G401.6 (cell line): Measurements from ENCODE around the gene NRF1.
A peak's percentile ranks its signal among the peaks of the same experiment; 100 is the strongest.
"Not testable (repeated sequence)": the region's sequence is repeated elsewhere in the genome, so short reads cannot be mapped to it uniquely, and the experiment has no call there.

Source experiments
- FAIRE-seq: peaks from 2 replicates; lab custom pipeline; 2012; peaks lifted over from hg19 to GRCh38; lab: Jason Lieb, UNC

NRF1 gene

DNA sequence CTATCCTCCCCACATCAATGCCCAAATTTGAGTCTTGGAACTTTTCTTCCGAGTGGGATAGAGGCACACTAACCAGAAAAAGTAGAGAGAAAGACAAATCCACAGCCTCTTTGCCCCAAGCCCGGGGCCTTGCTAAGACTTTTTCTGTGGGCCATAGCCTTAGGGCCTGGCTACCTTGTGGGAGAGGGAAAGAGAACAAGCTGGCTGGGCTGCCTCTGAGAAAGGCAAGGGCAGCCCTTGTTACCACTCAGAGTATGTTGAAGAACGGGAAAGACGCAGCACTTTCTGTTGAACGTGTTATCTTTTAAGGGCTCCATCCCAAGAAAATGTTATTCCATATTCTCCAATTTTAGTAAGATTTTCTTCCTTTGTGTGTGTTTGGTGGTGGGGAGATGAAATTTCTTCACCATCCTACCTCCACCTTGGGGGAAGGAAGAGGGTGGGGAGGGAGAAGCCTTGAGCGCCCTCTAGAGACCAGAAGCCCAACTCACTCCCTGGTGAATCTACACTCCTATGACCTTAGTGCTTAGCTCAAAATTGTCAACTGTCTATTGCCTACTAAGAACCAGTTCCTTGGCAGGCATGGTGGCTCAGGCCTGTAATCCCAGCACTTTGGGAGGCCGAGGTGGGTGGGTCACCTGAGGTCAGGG, 3.9 kb upstream of the NRF1 start:
- FAIRE-seq: no peak

DNA sequence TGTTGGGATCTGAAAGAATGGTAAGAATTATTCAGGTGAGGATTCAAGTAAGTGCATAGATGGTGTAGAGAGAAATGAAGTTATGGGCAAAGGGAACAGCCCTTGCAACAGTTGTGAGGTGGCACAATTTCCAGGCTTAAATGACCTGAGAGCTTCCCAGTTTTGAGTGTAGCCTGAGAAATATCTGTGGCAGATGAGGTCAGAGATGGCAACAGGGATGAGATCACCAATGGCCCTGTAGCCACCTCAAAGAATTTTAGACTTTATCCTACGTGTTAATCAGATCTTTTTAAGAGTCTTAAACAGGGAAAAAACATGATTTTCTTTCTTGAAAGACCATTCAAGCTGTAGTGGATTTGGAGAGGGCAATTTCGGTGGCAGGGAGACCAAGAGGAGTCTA, 1.9 kb upstream of the NRF1 start:
- FAIRE-seq: no peak

- FAIRE-seq: no peak
These were observed 743 bp upstream of the NRF1 start for GRCh38 chr7:129610709-129611245.

DNA sequence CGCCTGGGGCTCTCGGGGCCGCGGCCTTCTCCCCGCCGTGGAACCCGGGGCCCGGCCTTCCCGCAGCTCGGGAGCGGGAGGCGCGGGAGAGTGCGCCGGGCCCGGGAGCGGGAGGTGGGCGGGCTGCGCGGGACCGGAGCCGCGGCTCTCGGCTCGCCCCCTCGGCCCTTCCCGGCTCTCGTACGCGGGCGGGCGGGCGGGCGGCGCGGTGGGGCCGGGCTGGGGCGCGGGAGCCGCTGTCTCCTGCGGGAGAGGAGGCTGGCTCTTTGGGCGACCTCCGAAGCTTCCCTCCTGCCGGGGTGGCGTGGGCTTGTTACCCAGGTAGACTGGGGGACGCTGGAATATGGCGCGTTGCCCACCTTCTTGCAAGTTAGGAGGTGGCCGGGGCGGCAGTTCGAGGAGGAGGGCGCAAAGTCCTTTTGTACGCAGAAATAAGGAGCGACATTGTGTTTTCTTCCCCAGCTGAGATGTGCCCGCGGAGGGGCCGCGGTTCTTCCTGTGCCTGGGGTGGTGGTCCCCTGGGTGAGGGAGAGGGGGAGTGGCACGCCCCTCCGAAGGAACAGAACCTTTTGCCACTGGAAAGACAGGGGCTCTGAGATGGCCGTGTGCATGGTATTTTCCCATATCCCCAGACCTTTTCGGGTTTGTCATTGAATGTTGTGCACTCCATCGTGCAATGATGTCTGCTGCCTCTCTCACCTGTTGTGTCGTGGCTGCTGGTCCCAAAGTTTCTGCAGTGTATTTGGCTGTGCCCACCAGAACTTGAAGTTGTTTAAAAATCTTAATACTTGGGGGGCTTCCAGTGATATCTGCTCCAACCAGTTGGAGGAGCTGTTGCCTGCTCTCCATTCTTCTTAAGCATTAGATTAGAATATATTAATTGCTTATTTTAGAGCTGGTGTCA, 844 bp downstream of the NRF1 start:
- FAIRE-seq: no peak

DNA sequence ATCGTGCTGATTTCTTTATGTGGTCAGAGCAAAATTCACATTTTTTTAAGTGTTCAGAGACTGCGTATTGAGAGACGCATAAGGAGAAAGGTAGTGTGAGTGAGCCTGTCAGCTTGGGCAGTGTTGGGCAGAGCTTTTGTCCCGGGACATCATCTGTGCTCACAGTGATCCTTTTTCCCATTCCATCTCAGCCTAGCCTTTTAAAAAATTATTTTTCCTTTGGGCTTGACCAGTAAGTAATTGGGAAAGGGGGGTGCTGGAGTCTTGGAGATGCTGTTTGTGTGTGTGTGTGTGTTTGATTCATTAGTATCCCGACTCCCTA, 1.5 kb downstream of the NRF1 start:
- FAIRE-seq: no peak

DNA sequence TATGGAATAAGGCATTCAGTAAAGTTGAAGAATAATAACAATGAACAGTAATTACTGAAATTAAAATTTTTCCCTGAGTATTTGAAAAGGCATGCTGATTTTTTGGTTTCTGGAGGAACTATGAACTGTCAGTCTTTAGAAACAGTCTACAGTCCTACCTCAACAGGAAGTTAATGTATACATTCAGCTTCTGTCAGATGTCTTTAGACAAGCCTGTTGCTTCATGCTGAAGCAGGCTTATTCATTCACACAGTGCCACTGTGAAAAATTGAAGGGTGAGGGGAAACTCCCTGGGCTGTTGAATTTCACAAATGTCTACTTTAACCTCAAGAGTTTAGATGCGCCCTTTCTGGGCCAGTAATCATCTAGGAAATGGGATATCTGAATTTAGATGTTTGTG, 3.5 kb downstream of the NRF1 start:
- FAIRE-seq: no peak

DNA sequence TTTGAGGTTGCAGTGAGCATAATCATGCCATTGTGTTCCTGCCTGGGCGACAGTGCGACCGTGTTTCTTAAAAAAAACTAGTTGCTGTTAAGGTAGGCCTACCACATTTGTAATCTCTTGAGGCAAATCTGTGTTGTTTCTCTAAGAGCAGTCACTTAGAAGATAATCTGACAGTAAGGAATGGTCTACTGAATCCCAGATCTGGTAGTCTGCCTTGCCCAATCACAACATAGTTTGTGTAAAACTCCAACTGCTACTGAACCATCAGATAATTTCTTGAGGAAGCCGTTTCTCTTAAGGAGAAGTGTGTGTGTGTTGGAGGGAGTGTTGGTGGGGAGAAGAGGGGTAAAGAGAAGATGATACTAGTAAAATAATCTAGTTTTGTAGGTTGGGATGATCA, 5.0 kb downstream of the NRF1 start:
- no peak for FAIRE-seq

GRCh38 chr7:129617178-129617577, 5.7 kb downstream of the NRF1 start:
- no peak for FAIRE-seq

- no peak for FAIRE-seq
These were observed 6.1 kb downstream of the NRF1 start for GRCh38 chr7:129617652-129618051.

- no peak for FAIRE-seq
These were observed 15.4 kb downstream of the NRF1 start for GRCh38 chr7:129626896-129627295.

- FAIRE-seq: peak; percentile 34
These were observed 18.8 kb downstream of the NRF1 start for GRCh38 chr7:129630341-129630740.

- no peak for FAIRE-seq
These were observed 23.0 kb downstream of the NRF1 start for GRCh38 chr7:129634361-129635034.

DNA sequence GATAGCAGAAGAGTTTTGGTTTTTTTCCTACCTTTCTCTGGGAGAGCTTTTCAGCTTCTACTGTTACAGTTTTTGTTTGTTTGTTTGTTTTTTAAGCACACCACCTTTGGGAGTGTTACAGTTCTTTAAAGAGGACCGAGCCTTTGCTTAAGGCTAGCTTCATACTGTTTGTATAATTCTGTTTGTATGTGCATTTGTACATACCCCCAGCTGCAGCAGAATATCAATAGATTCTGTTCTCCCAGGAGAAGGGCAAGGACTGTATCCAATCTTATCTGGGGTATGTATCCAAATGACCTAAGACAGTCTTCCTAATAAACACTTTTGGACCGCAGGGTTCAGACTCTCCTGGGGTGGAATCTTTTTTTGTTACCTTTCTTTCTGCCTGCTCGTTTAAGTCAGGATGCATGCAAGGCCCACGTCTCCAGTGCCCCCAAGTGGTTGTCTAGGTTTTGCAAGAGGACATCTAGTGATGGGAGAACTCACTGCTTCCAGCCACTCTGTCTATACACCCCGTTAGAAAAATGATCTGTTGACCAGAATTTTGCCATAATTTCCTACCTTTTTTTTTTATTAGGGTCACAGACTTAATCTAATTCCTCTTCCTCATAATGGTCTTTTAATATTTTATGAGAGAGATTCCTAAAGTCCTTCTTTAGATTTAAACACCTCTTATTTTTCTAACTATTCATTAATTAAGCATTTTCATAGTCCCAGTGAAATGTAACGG, 23.9 kb downstream of the NRF1 start:
- FAIRE-seq: peak; percentile 57

GRCh38 chr7:129636030-129636550, 24.6 kb downstream of the NRF1 start:
- FAIRE-seq: not testable (repeated sequence)

GRCh38 chr7:129636641-129637040, 25.1 kb downstream of the NRF1 start:
- FAIRE-seq: no peak

DNA sequence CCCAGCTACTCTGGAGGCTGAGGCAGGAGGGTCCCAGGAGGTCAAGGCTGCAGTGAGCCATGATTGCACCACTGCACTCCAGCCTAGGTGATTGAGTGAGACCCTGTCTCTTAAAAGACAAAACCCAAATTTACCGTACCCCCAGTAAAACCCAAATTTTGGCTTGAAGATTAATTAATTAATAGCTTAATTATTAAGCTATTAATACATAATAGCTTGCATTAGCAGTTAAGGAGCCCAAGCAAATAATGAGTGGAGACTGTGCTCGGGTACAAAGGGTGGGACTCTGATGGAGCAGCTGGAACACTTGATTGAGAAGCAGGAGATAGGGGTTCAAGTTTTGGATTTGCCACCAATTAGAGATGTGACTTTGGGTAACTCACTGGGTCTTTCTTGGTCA, 28.9 kb downstream of the NRF1 start:
- FAIRE-seq: no peak

GRCh38 chr7:129642871-129643549, 31.5 kb downstream of the NRF1 start:
- FAIRE-seq: no peak

DNA sequence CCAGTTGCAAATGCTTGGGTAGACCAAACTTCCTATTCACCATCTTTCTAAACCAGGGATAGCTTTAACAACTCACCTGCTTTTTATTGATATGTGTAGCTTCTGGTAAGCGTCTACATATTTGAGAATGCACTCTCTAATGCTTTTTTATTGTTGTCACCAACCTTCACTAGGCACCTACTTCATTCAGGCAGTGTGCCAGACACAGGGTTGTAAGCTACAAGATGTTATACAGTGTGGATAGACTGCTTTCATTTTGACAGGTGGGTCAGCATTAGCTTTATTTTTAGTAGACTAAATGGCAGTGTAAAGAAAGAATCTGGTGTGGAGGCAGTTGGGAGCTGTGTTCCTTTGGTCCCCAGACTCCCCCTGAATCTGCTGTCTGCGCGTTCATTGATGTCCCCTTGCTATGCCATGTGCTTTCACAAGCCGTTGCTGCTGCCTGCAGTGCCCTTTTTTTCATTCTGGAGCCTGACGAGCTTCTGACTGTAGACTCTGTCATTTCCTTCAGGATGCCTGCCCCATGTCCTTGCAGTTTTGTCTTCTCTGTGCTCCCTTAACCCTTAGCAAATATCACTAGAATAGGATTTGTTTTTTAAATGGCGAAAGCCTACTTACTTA, 32.1 kb downstream of the NRF1 start:
- no peak for FAIRE-seq

GRCh38 chr7:129644634-129645230, 33.2 kb downstream of the NRF1 start:
- peak; percentile 89 for FAIRE-seq

GRCh38 chr7:129646369-129647021, 35.0 kb downstream of the NRF1 start:
- no peak for FAIRE-seq
